Measurements from ENCODE around the gene UBTD1. TPM values are rescaled to one million over a fixed set of nuclear protein-coding genes. Genes with fewer than 3 reads are reported as not detected.

UBTD1 gene
- total and polyA plus RNA-seq, 10 of the 15 experiments (the other 5 are each of a cell fraction or from before 2014, with no cell fraction given), result 0.04 to 1.5 (median 1.2) TPM; not detected in 1

- TF ChIP-seq SMAD5 (IDR thresholded peaks at IDR 0.05; ENCODE audit: low read depth) (no peak), ZBTB4 (CRISPR knock-in tag; IDR thresholded peaks at IDR 0.05) (no peak), REST (IDR thresholded peaks at IDR 0.05; ENCODE audit: low read depth, low read length) (no peak), NRF1 (conservative IDR thresholded peaks at IDR 0.05; ENCODE audit: low read depth, low read length) (no peak), POLR2AphosphoS2 (IDR thresholded peaks at IDR 0.05; ENCODE audit: low read depth, low read length) (no peak)
- DNase-seq (ENCODE audit: low read depth, low spot score) (no peak), FAIRE-seq (no peak), ATAC-seq (no peak)
- no peaks in the 10 kb centered on the region for H3K36me3 ChIP-seq (ENCODE audit: control insufficient read depth in 2 of 2, insufficient read depth in 2 of 2, low read length in 1 of 2)
- in situ Hi-C loops (cut with MboI) (no loop called here), intact Hi-C loops (cut with micrococcal nuclease; ENCODE audit: unreplicated experiment) (loop anchor here (2.0 kb wide), 1 partner anchor 158 kb away; no protein-coding TSS in a partner anchor)
- ChIA-PET RAD21 (ENCODE audit: unreplicated experiment) (interaction anchor here (1.5 to 2.3 kb wide), 2 partner anchors 37 to 76 kb away, joined by 4 to 6 read pairs; no protein-coding TSS in a partner anchor), CTCF (interaction anchor here (0.7 to 3.9 kb wide), 13 partner anchors 11 to 110 kb away, joined by 3 to 29 read pairs (median 6); partner anchors contain the start of gene HOGA1), POLR2A (interaction anchor here (0.6 to 0.7 kb wide), 2 partner anchors 63 to 163 kb away, joined by 3 to 5 read pairs; no protein-coding TSS in a partner anchor), SMC1A (ENCODE audit: uncharacterized antibody, unreplicated experiment) (interaction anchor here (1.9 kb wide), 1 partner anchor 39 kb away, joined by 9 read pairs; no protein-coding TSS in a partner anchor)
- 46% methylated on average over 2 of the region's 2 CpGs for WGBS (ENCODE audit: insufficient coverage, insufficient replicate concordance, low lambda C conversion rate, missing lambda C conversion rate)
- no peak overlapping the region for H2AFZ ChIP-seq (ENCODE audit: control insufficient read depth, low read depth, low read length)
- no peak overlapping the region for H3K27ac ChIP-seq (ENCODE audit: control insufficient read depth, insufficient read depth)
- no peaks in the 10 kb centered on the region for H3K9me3 ChIP-seq (replicated peaks; ENCODE audit: control insufficient read depth, insufficient read depth, low read length)
- no peaks in the 10 kb centered on the region; a peak in 1 of 4 replicates for H3K27me3 ChIP-seq (replicated peaks in 1 of 2; ENCODE audit: control insufficient read depth in 2 of 2, insufficient read depth in 2 of 2, low read length in 1 of 2)
- H3K9ac ChIP-seq (ENCODE audit: control insufficient read depth, insufficient read depth, low read length), result no peak overlapping the region
- H3K79me2 ChIP-seq (ENCODE audit: control insufficient read depth, insufficient read depth, low read length), result no peaks in the 10 kb centered on the region
- H3K4me2 ChIP-seq (ENCODE audit: control insufficient read depth, insufficient read depth), result no peak overlapping the region
- H3K4me3 ChIP-seq, result no peak overlapping the region
- H4K20me1 ChIP-seq (ENCODE audit: control insufficient read depth, insufficient read depth), result no peaks in the 10 kb centered on the region
- BruUV-seq (replicated peaks), result no TSS peak
- H3K4me1 ChIP-seq (ENCODE audit: control insufficient read depth, insufficient read depth, low read length), result no peaks in the 10 kb centered on the region
Observed at GRCh38 chr10:97573021-97573420, 74.3 kb downstream of the UBTD1 start.

Data from GM12878 (cell line).